Measurements from ENCODE around the gene KIR3DL1.
"Not testable (repeated sequence)": the region's sequence is repeated elsewhere in the genome, so short reads cannot be mapped to it uniquely, and the experiment has no call there.

Gene KIR3DL1

GRCh38 chr19:54816251-54816650 is at the start of gene KIR3DL1:
TSS of gene KIR3DL1 (plus strand) at chr19:54816468.
- DNase-seq, result not testable (repeated sequence)

DNA sequence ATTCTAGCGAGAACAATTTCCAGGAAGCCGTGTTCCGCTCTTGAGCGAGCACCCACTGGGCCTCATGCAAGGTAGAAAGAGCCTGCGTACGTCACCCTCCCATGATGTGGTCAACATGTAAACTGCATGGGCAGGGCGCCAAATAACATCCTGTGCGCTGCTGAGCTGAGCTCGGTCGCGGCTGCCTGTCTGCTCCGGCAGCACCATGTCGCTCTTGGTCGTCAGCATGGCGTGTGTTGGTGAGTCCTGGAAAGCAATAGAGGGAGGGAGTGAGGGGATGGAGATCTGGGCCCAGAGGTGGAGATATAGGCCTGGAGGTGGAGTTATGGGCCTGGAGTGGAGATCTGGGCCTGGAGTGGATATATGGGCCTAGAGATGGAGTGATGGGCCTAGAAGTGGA is 46.6 kb upstream of the KIR3DL1 start, which contains the start of gene KIR2DL1:
Gene KIR2DL1 (plus strand): TSS at position 148 of the 400 bp plus-strand sequence. CDS start 58 bp downstream, at position 206.
- DNase-seq, result not testable (repeated sequence)

DNA sequence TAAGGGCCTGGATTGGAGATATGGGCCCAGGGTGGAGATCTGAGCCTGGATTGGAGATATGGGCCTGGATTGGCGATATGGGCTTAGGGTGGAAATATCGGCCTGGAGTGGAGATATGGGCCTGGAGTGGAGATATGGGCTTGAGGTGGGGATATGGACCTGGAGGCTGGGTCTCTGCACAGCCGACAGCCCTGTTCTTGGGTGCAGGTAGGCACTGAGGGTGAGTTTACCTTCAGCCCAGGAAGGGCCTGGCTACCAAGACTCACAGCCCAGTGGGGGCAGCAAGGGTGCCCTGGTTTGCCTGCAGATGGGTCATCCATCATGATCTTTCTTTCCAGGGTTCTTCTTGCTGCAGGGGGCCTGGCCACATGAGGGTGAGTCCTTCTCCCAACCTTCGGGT is 45.8 kb upstream of the KIR3DL1 start:
- DNase-seq, result not testable (repeated sequence)

- not testable (repeated sequence) for DNase-seq
These were observed 45.0 kb upstream of the KIR3DL1 start for GRCh38 chr19:54771018-54771960.

DNA sequence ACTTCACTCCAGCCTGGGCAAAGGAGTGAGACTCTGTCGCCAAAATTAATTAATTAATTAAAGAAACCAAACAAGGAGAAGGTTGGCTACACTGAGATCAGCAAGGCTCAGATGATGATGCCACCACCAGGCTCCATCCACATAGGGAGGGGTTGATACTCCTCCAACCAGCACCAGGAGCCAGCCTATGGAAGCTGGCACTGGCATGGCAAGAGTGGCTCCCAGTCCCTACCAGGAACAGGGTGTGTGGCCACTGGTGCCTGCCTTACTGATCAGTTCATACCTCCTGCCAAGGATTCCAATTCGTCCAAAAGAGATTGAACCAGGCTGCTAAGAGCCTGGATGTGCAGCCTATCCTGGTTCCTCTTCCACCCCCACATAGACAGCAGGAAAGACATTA is 43.6 kb upstream of the KIR3DL1 start:
- not testable (repeated sequence) for DNase-seq

GRCh38 chr19:54775095-54775815 is 41.0 kb upstream of the KIR3DL1 start:
- DNase-seq, result not testable (repeated sequence)

- DNase-seq, result not testable (repeated sequence)
These were observed 40.4 kb upstream of the KIR3DL1 start for GRCh38 chr19:54775830-54776229.

DNA sequence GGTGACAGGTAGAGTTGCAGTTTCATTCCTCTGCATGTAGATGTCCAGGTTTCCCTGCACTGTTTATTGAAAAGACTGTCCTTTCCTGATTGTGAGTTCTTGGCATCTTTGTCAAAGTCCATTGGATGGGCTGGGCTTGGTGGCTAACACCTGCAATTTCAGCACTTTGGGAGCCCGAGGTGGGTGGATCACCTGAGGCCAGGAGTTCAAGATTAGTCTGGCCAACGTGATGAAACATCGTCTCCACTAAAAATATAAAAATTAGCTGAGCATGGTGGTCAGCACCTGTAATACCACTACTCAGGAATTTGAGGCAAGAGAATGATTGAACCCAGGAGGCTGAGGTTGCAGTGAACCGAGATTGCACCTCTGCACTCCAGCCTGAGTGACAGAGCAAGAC is 38.4 kb upstream of the KIR3DL1 start:
- not testable (repeated sequence) for DNase-seq

- not testable (repeated sequence) for DNase-seq
These were observed 37.4 kb upstream of the KIR3DL1 start for GRCh38 chr19:54778896-54779295.

- not testable (repeated sequence) for DNase-seq
These were observed 33.4 kb upstream of the KIR3DL1 start for GRCh38 chr19:54782916-54783315.

DNA sequence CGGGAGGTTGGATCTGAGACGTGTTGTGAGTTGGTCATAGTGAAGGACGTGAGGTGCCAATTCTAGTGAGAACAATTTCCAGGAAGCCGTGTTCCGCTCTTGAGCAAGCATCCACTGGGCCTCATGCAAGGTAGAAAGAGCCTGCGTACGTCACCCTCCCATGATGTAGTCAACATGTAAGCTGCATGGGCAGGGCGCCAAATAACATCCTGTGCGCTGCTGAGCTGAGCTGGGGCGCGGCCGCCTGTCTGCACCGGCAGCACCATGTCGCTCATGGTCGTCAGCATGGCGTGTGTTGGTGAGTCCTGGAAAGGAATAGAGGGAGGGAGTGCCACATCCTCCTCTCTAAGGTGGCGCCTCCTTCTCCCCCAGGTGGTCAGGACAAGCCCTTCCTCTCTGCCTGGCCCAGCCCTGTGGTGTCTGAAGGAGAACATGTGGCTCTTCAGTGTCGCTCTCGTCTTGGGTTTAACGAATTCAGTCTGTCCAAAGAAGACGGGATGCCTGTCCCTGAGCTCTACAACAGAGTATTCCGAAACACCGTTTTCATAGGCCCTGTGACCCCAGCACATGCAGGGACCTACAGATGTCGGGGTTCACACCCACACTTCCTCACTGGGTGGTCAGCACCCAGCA is 30.1 kb upstream of the KIR3DL1 start:
- not testable (repeated sequence) for DNase-seq

- DNase-seq, result not testable (repeated sequence)
These were observed 28.1 kb upstream of the KIR3DL1 start for GRCh38 chr19:54788154-54788553.

DNA sequence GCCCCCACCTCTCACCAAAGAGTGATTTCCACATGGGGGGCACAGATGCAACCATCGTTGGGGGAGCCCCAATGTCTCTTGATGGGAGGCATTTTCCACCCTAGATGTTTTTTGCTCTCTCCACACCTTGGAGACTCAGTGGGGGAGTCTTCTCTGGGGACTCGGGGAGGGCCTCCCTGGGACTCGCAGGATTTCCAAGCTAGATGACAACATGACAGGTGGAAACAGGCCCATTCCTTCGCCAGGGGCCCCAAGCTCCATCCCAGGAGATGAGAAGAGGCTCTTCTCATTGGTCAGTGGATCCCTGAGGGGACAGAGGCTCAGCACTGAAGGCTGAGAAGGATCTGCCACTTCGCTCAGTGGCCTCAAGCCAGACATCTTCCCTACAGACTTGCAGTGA is 25.6 kb upstream of the KIR3DL1 start:
- no peak for DNase-seq

- DNase-seq, result no peak
These were observed 24.8 kb upstream of the KIR3DL1 start for GRCh38 chr19:54791476-54791875.

- DNase-seq, result no peak
These were observed 23.5 kb upstream of the KIR3DL1 start for GRCh38 chr19:54792814-54793213.

GRCh38 chr19:54795758-54796157 is 20.5 kb upstream of the KIR3DL1 start:
- DNase-seq, result no peak

DNA sequence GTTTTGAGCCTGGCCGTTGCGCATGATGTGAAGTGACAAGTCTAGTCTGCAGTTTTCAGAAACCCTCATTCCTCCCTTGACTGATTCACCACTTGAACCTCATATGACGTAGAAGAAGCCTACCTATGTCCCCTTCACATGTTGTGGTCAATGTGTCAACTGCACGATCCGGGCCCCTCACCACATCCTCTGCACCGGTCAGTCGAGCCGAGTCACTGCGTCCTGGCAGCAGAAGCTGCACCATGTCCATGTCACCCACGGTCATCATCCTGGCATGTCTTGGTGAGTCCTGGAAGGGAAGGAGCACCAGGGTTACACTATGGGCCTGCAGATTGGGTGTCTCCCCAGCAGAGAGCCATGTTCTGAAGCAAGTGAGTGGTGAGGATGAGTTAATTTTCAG is 12.9 kb upstream of the KIR3DL1 start, which contains the start of gene KIR2DL4:
Gene KIR2DL4 (plus strand): TSS at position 201 of the 400 bp plus-strand sequence. CDS start 42 bp downstream, at position 243.
- no peak for DNase-seq

DNA sequence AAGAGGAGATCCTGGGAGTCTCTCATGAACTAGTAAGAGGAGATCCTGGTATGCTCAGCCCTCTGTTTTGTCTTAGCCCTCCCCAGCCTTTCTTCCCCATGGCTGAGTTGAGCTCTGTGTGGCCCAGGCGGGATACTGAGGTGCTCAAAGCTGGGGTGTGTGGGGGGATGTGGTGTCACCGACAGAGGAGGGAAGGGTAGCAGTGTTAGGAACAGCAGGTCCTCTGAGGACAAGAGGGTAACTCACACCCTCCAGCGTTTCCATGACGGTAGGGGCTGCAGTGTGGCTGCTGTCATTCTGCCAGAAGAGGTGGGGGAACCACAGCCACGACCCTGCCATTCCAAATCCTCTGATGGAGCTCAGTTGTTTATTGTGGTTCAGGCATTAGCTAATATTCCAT is 12.2 kb upstream of the KIR3DL1 start:
- no peak for DNase-seq

GRCh38 chr19:54804571-54804970 is 11.7 kb upstream of the KIR3DL1 start:
- DNase-seq, result no peak

- no peak for DNase-seq
These were observed 10.4 kb upstream of the KIR3DL1 start for GRCh38 chr19:54805665-54806515.

DNA sequence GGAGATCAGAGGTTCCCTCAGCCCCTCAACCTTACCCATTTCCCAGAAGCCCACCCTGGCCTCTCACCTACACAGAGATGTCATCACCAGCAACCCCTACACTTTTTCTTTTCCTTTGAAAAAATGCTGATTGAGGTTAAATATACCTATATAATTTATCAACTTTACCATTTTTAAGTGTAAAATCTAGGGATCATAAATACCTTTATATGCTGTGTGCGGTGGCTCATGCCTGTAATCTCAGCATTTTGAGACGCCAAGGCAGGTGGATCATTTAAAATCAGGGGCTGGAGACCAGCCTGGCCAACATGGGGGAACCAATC is 9.8 kb upstream of the KIR3DL1 start:
- DNase-seq, result no peak

DNA sequence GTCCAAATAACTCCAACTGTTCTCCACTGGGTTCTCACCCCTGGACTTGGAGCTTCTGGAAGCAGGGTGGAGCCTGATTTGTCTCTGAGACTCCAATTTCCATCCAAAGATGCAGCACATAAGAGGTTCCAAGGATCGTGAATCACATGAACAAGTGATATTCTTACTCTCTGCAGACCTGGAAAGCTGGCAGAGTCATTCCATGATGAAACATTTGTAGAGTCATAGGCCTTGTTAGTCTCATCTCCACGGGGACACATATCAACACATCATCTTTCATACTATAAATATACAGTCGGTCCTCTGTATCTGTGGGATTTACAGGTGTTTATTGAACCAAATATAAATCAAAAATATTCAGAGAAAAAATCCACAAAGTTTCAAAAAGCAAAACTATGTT is 1.7 kb upstream of the KIR3DL1 start:
- DNase-seq, result not testable (repeated sequence)

All from NCI-H1930 (cell line).